GM19023 (cell line): ENCODE results near the gene CNTN4.

Experiments
- ATAC-seq: cut with Tn5 transposase; IDR thresholded peaks from one replicate; pipeline ENCODE4 v1.9.1; 2021; ENCODE audit warnings: mild to moderate bottlenecking, moderate library complexity; ENCODE audit not compliant: unreplicated experiment

Gene CNTN4

GRCh38 chr3:2148561-2149340, 50.1 kb downstream of the CNTN4 start:
- ATAC-seq = no peak

GRCh38 chr3:2153053-2153452, 54.4 kb downstream of the CNTN4 start:
- ATAC-seq = no peak

GRCh38 chr3:2153547-2153946, 54.9 kb downstream of the CNTN4 start:
- no peak for ATAC-seq

- ATAC-seq = no peak
Measured at GRCh38 chr3:2154621-2155020, 56.0 kb downstream of the CNTN4 start.

- peak; percentile 58 for ATAC-seq
Measured at GRCh38 chr3:2156244-2156847, 57.7 kb downstream of the CNTN4 start.

GRCh38 chr3:2158828-2159227, 60.2 kb downstream of the CNTN4 start:
- ATAC-seq = no peak

GRCh38 chr3:2166552-2166951, 67.9 kb downstream of the CNTN4 start:
- ATAC-seq = no peak

GRCh38 chr3:2172561-2173171, 74.0 kb downstream of the CNTN4 start:
- no peak for ATAC-seq

- no peak for ATAC-seq
Measured at GRCh38 chr3:2180634-2181033, 82.0 kb downstream of the CNTN4 start.

- no peak for ATAC-seq
Measured at GRCh38 chr3:2198776-2199279, 100.2 kb downstream of the CNTN4 start.

GRCh38 chr3:2204054-2204453, 105.4 kb downstream of the CNTN4 start:
- no peak for ATAC-seq

- ATAC-seq = no peak
Measured at GRCh38 chr3:2205692-2206091, 107.0 kb downstream of the CNTN4 start.

GRCh38 chr3:2206536-2206935, 107.9 kb downstream of the CNTN4 start:
- no peak for ATAC-seq

GRCh38 chr3:2211568-2211967, 112.9 kb downstream of the CNTN4 start:
- no peak for ATAC-seq

GRCh38 chr3:2212206-2212605, 113.5 kb downstream of the CNTN4 start:
- ATAC-seq = no peak

GRCh38 chr3:2218375-2218774, 119.7 kb downstream of the CNTN4 start:
- ATAC-seq = no peak

- ATAC-seq = no peak
Measured at GRCh38 chr3:2218816-2219215, 120.2 kb downstream of the CNTN4 start.

GRCh38 chr3:2236203-2236602, 137.5 kb downstream of the CNTN4 start:
- ATAC-seq = no peak

- ATAC-seq = no peak
Measured at GRCh38 chr3:2244137-2244536, 145.5 kb downstream of the CNTN4 start.

- no peak for ATAC-seq
Measured at GRCh38 chr3:2246873-2247648, 148.4 kb downstream of the CNTN4 start.

- no peak for ATAC-seq
Measured at GRCh38 chr3:2247831-2248230, 149.2 kb downstream of the CNTN4 start.
